Uterus (tissue), 4 donors: ENCODE data around the gene SPINK2. TPM values are rescaled to one million over a fixed set of nuclear protein-coding genes. Genes with fewer than 3 reads are reported as not detected.

Experiments used
- DNase-seq, 2 donors: peaks; one replicate each; pipeline ENCODE4 v3.0.0-alpha.2; 2019 to 2020
- H3K27ac ChIP-seq, 2 donors: fragments of 200-600 bp; sonication (generic); 1 replicate in 1 of 2; 2 replicates in 1 of 2; pipeline ENCODE4 v1.5.1; 2016 to 2018
- H3K27me3 ChIP-seq, 2 donors: fragments of 200-600 bp; sonication (generic); one replicate each; pipeline ENCODE4 v1.5.1; 2018 to 2019; ENCODE audit warnings: control low read depth in 1 of 2
- H3K36me3 ChIP-seq, 2 donors: fragments of 200-600 bp; sonication (generic); one replicate each; pipeline ENCODE4 v1.5.1; 2019; ENCODE audit warnings: control low read depth in 1 of 2
- H3K4me1 ChIP-seq, 2 donors: fragments of 200-600 bp; sonication (generic); one replicate each; pipeline ENCODE4 v1.5.1; 2018 to 2019; ENCODE audit warnings: control low read depth in 1 of 2
- H3K4me3 ChIP-seq, 2 donors: fragments of 200-600 bp; sonication (generic); 1 replicate in 1 of 2; 2 replicates in 1 of 2; pipeline ENCODE4 v1.5.1; 2018 to 2019; ENCODE audit warnings: mild to moderate bottlenecking in 1 of 2
- H3K9me3 ChIP-seq, 2 donors: fragments of 200-600 bp; sonication (generic); one replicate each; pipeline ENCODE4 v1.5.1; 2019; ENCODE audit warnings: control low read depth in 1 of 2
- POLR2A ChIP-seq, 2 donors: fragments of 450-650 bp; IDR thresholded peaks; one replicate each; pipeline ENCODE4 v1.6.1; 2016; ENCODE audit warnings: antibody characterized with exemption in 2 of 2, mild to moderate bottlenecking in 1 of 2, moderate library complexity in 1 of 2
- intact Hi-C: fragments of 100-400 bp; cut with DNase I; formaldehyde crosslinking; loops from one replicate; pipeline ENCODE4 v1.15.1; 2023; ENCODE audit warnings: low total_unique reads
- total RNA-seq, 4 donors: library from RNA; depleted of rRNA in 3 of 4; stranded (reverse); fragments of >200 nt in 3 of 4; gene quantifications; one replicate each; pipeline versions ENCODE4 v1.1.0 to v1.2.4, GENCODE V29; 2014 to 2023
- TF ChIP-seq, protein P1 (sequence below), 4 experiments: fragments of 200-600 bp in 2 of 4; fragments of 450-650 bp in 2 of 4; sonication (generic) in 2 of 4; IDR thresholded peaks; one replicate each; pipeline ENCODE4 v1.5.1; 2016 to 2019; ENCODE audit warnings: antibody characterized with exemption in 4 of 4, mild to moderate bottlenecking in 2 of 4, moderate library complexity in 1 of 4
- donor health status: DM: yes; HTN: yes; CAD: no.

Gene SPINK2
- total RNA-seq, 4 donors from 2014 or later, result not detected

DNA sequence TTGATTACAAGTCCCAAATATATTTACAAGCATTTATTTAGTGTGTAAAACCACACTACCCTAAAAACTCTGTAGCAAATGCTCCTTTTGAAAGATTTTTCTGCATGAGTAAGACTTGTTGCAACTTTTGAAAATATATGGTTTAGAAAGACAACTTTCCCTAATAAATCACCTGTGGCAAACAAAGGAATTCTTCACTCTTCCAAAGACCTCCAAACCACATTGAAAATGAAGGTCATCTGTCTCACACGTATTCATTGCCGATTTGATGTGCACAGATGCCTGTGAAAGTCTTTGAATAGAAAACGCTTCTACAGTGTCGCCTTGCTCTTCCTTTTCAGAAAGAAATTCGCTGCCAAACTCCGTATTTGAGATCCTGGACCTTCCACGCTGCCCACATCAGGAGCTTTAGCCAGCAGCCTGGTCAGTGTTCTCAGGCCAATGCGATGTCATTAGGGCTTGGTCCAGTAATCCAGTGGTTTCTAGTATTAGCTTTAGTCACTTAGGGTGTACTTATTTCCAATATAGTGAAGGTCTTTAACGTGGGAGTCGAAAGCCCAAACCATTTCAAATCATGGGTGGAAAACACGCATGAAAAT is 22.2 kb downstream of the SPINK2 start:
- Histone ChIP-seq H3K36me3 (no peaks in the 10 kb centered on the region), H3K4me3 (peak overlapping the region; percentile 41 to 46), H3K4me1 (no peaks in the 10 kb centered on the region), H3K27me3 (no peaks in the 10 kb centered on the region), H3K9me3 (no peaks in the 10 kb centered on the region), H3K27ac (peak overlapping the region; percentile 76 to 88)
- TF ChIP-seq POLR2A (IDR thresholded peaks at IDR 0.05), result no peak
- TF ChIP-seq, protein P1, sequence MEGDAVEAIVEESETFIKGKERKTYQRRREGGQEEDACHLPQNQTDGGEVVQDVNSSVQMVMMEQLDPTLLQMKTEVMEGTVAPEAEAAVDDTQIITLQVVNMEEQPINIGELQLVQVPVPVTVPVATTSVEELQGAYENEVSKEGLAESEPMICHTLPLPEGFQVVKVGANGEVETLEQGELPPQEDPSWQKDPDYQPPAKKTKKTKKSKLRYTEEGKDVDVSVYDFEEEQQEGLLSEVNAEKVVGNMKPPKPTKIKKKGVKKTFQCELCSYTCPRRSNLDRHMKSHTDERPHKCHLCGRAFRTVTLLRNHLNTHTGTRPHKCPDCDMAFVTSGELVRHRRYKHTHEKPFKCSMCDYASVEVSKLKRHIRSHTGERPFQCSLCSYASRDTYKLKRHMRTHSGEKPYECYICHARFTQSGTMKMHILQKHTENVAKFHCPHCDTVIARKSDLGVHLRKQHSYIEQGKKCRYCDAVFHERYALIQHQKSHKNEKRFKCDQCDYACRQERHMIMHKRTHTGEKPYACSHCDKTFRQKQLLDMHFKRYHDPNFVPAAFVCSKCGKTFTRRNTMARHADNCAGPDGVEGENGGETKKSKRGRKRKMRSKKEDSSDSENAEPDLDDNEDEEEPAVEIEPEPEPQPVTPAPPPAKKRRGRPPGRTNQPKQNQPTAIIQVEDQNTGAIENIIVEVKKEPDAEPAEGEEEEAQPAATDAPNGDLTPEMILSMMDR (IDR thresholded peaks at IDR 0.05), result no peak
- intact Hi-C loops, result no loop called here
- DNase-seq, result no peak

- no peaks in the 10 kb centered on the region for H3K36me3 ChIP-seq
- intact Hi-C loops, result no loop called here
- no peak for DNase-seq
- no peaks in the 10 kb centered on the region for H3K4me1 ChIP-seq
- H3K27ac ChIP-seq, result no peak overlapping the region
- H3K27me3 ChIP-seq, result no peaks in the 10 kb centered on the region
- no peak for TF ChIP-seq POLR2A (IDR thresholded peaks at IDR 0.05)
- TF ChIP-seq, protein P1 (IDR thresholded peaks at IDR 0.05), result no peak
- H3K9me3 ChIP-seq, result no peaks in the 10 kb centered on the region
- H3K4me3 ChIP-seq, result no peak overlapping the region
Observed at GRCh38 chr4:56796211-56796610, 25.3 kb downstream of the SPINK2 start.

DNA sequence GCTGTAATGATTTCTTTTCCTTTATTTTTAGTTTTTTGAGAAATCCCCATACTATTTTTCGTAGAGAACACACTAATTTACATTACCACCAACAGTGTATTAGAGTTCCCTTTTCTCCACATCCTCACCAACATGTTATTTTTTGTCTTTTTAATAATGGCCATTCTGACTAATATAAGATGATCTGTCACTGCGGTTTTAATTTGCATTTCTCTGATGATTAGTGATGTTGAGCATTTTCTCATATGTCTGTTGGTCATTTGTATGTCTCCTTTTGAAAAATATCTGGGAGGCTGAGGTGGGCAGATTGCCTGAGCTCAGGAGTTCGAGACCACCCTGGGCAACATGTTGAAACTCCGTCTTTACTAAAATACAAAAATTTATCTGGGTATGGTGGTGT is 30.2 kb downstream of the SPINK2 start:
- intact Hi-C loops, result no loop called here
- no peak for DNase-seq
- H3K9me3 ChIP-seq, result no peaks in the 10 kb centered on the region
- no peak for TF ChIP-seq POLR2A (IDR thresholded peaks at IDR 0.05)
- H3K4me1 ChIP-seq, result no peaks in the 10 kb centered on the region
- H3K27me3 ChIP-seq, result no peaks in the 10 kb centered on the region
- H3K4me3 ChIP-seq, result no peak overlapping the region
- no peaks in the 10 kb centered on the region for H3K36me3 ChIP-seq
- no peak overlapping the region for H3K27ac ChIP-seq

DNA sequence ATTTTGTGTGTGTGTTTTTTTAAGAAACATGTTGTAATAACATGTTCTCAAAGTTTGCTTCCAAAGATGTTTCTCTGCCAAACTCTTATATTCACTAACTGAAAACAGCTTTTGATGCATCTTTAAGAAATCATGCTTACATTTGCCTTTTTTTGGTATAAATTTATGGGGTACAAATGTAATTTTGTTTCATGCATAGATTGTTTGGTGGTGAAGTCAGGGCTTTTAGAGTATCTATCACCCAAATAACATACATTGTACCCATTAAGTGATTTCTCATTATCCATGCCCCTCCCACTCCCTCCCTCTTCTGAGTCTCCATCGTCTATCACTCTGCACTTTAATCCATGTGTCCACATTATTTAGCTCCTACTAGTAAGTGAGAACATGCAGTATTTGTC is 30.8 kb downstream of the SPINK2 start:
- no peak for DNase-seq

DNA sequence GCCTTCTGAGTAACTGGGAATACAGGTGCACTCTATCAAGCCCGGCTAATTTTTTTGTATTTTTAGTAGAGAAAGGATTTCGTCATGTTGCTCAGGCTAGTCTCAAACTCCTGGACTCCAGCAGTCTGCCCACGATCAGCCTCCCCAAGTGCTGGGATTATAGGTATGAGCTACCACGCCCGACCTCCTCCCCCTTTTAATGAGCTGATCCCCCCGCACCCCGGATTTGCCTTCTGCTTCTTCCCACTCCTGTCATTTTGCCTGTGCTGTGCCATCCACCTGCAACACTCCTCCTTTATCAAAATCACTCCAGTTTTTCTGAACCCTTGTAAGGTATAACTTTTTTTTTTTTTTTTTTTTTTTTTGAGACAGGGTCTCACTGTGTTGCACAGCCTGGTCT is 33.4 kb downstream of the SPINK2 start:
- Histone ChIP-seq H3K4me1 (no peaks in the 10 kb centered on the region), H3K9me3 (no peaks in the 10 kb centered on the region), H3K27me3 (no peaks in the 10 kb centered on the region), H3K4me3 (no peak overlapping the region), H3K27ac (peak overlapping the region; percentile 62 to 64), H3K36me3 (no peaks in the 10 kb centered on the region)
- DNase-seq, result no peak
- intact Hi-C loops, result no loop called here
- TF ChIP-seq POLR2A (IDR thresholded peaks at IDR 0.05), result no peak
- TF ChIP-seq, protein P1 (IDR thresholded peaks at IDR 0.05), result no peak

More for the DNA sequence above, 30.8 kb downstream of the SPINK2 start:
- no peaks in the 10 kb centered on the region for H3K27me3 ChIP-seq
- no peaks in the 10 kb centered on the region for H3K4me1 ChIP-seq
- no peak overlapping the region for H3K27ac ChIP-seq
- no peaks in the 10 kb centered on the region for H3K36me3 ChIP-seq
- no peak overlapping the region for H3K4me3 ChIP-seq
- intact Hi-C loops, result no loop called here
- no peaks in the 10 kb centered on the region for H3K9me3 ChIP-seq
- TF ChIP-seq, protein P1 (IDR thresholded peaks at IDR 0.05), result no peak
- no peak for TF ChIP-seq POLR2A (IDR thresholded peaks at IDR 0.05)

DNA sequence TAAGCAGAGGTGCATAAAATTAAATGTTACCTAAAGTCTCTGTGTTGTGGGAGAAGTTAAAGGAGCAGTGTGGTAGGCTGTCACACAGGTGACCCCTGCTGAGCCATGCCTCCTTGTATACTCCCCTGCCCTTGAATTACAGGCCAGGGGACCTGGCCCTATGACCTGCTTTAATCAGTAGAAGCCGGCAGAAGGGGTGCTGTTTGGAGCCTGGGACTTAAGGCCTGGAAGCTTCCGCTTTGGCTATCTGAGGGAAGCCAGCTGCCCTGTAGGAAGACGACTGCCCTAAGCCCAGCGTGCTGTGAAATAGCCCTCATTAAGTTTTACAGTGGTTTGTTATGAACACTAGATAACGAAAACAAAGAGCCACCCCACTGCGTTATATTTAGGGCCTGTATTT is 34.1 kb downstream of the SPINK2 start:
- Histone ChIP-seq H3K4me3 (no peak overlapping the region), H3K27me3 (no peaks in the 10 kb centered on the region), H3K4me1 (no peaks in the 10 kb centered on the region), H3K9me3 (no peaks in the 10 kb centered on the region), H3K36me3 (no peaks in the 10 kb centered on the region), H3K27ac (peak overlapping the region; percentile 62 to 64)
- TF ChIP-seq, protein P1 (IDR thresholded peaks at IDR 0.05), result no peak
- TF ChIP-seq POLR2A (IDR thresholded peaks at IDR 0.05), result no peak
- intact Hi-C loops, result no loop called here
- peak in 1 of 2 donors; percentile 18 for DNase-seq
